T-helper 1 cell (primary cell): Measurements from ENCODE around the gene PRKG1.
"Not testable (repeated sequence)": the region's sequence is repeated elsewhere in the genome, so short reads cannot be mapped to it uniquely, and the experiment has no call there.

Source experiments
- DNase-seq, 5 donors: peaks; one replicate each; pipeline ENCODE4 v3.0.0-alpha.2; 2012 to 2020

The PRKG1 gene

DNA sequence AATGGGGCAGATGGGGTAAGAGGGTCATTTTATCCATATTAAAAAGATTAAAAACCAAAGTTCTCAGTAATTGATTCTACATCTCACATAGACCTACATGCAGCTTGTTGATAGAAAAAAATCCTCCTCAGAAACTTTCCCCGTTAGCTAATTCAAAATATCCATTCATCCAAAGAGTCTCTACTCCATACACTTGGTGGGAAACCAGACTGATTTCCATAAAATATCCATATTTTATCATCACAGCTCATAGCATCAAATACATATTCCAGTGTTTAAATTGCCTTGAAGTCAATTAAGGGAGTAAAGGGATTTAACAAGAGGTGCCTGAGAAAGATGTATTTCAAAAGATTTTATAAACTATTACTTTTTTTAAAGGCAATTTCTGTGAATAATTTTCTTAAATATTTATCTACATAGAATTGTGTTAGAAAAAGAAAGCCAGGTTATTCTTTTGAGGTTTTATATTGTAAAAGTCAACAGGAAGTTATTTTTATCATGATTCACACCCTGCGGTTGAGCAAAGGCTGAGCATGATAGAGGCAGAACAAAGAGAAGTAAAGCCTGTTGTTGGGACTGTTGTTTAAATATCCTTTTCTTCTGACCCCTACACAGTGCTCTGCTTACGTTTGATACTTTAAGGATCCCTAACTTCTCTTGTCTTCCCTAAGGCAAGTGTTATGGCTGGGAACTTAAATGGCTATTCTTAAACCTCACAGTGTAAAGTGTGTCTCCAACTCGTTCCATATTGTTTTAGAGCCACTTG, 266.7 kb downstream of the PRKG1 start:
- DNase-seq: no peak

DNA sequence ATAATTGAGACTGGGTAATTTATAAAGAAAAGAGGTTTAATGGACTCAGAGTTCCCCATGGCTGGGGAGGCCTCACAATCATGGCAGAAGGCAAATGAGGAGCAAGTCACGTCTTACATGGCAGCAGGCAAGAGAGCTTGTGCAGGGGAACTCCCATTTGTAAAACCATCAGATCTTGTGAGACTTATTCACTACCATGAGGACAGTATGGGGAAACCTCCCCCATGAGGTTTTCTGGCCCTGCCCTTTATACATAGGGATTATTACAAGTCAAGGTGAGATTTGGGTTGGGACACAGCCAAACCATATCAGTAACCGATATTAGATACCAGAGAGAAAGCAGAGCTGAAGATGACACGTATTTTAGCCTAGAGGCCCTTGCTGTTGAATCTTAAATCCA, 267.5 kb downstream of the PRKG1 start:
- not testable (repeated sequence) for DNase-seq

GRCh38 chr10:51342381-51342780, 268.1 kb downstream of the PRKG1 start:
- DNase-seq: no peak

DNA sequence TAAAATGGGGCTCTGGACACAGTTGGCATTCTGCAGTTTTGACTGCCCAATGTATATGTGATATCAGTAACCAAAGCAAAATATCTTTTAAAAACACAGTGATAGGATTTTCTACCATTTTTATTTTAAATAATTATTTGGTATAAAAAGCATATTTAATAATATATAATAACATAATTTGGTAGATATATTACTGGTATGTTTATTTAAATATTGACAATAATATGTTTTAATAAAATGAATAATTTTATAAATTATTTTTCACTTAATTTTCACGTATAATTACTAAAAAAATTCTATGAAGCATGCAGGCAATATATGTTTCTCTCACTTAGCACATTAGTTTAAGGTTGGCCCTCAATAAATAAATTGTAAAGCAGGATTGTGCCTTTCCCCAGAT, 269.1 kb downstream of the PRKG1 start:
- DNase-seq: no peak

DNA sequence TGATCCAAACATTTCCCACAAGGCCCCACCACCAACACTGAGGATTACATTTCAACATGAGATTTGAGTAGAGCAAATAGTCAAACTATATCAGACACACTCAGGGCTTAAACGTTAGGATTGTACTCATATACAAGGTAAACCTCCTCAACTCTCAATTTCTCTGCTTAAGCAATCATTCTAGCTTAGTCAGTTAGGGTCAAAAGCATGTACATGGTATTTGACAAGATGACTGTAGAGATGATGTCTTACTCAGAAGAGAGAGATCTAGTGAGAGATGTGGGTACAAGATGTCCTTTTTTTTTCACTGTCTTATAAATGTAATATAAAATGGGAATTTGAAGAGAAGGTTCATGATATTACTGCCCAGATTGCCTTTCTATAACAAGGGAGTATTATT, 270.1 kb downstream of the PRKG1 start:
- no peak for DNase-seq

DNA sequence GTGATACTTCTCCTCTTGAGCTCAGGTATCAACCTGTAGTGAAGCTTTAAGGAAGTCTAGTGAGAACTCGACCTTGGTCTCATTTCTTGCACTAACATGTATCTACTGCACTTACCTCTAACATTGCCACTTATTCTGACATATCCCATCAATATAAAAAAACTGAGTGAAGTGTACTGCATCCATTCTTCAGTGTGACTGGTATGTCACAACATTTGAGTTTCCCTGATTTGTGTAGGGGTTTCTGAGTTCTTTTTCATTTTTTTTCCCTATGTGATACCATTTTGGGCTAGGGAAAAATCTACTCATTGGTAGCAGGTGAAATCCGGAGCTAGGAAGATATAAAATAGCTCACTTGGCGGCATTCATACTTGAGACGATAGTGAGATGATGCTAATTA, 274.3 kb downstream of the PRKG1 start:
- DNase-seq: no peak

- no peak for DNase-seq
These were observed 282.9 kb downstream of the PRKG1 start for GRCh38 chr10:51357170-51357569.

DNA sequence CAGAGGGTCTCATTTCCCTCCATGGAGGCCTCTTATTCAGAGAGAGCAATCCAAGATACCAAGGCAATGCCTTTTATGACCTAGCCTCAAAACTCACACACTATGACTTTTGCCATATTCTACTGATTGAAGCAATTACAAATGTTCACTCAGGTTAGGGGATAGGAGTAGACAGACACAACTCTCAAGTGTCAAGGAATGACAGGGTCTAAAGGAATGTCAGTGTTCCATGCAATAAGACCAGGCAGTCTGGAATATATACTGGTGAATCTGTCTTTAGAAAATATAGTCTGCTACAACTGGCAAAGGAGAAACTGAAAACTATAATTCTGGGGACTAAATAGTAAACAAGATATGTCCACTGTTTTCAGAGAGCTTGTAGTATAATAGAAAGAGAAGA, 283.9 kb downstream of the PRKG1 start:
- DNase-seq: no peak

DNA sequence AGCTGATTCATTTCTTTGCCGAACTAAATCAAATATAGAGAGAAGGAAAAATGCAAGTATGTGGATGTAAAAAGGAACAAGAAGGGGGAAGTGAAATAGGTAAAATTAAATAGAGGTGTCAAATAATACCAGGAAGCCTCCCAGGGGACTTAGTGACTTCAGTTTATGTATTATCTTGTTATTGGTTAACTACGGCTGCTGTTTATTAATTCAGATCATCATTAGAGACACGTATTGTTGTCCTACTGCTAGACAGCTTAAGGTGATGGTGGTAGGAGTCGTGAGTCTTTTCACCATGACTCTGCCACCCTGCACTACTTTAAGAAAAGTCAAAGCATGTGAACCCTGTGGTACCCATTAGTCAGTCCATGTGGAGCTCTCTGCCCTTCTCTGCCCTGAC, 289.1 kb downstream of the PRKG1 start:
- DNase-seq: no peak

- DNase-seq: no peak
These were observed 290.4 kb downstream of the PRKG1 start for GRCh38 chr10:51364674-51365073.

DNA sequence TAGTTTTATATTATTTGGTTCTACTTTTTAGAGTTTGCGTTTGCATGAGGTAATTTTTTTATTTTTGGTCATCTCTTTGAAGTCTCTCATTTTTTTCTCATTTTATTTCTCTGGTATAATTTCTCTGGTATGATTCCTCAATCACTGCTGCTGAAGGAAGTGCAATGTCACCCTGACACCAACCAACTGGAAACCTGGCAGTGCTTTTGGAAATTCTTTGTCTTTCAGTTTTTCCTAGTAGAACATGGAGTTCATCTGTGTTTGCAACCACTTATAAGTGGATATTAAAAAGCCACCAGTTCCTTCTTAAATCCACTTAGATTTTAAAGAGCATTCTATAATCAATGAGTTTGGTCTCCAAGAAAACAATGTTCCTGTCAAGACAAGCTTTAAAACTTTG, 291.8 kb downstream of the PRKG1 start:
- DNase-seq: no peak

- DNase-seq: no peak
These were observed 292.8 kb downstream of the PRKG1 start for GRCh38 chr10:51367127-51367526.

GRCh38 chr10:51367694-51368093, 293.4 kb downstream of the PRKG1 start:
- no peak for DNase-seq

- DNase-seq: no peak
These were observed 294.7 kb downstream of the PRKG1 start for GRCh38 chr10:51368943-51369342.

- DNase-seq: no peak
These were observed 295.6 kb downstream of the PRKG1 start for GRCh38 chr10:51369903-51370302.

GRCh38 chr10:51371743-51372142, 297.5 kb downstream of the PRKG1 start:
- DNase-seq: no peak

GRCh38 chr10:51375790-51376189, 301.5 kb downstream of the PRKG1 start:
- no peak for DNase-seq

DNA sequence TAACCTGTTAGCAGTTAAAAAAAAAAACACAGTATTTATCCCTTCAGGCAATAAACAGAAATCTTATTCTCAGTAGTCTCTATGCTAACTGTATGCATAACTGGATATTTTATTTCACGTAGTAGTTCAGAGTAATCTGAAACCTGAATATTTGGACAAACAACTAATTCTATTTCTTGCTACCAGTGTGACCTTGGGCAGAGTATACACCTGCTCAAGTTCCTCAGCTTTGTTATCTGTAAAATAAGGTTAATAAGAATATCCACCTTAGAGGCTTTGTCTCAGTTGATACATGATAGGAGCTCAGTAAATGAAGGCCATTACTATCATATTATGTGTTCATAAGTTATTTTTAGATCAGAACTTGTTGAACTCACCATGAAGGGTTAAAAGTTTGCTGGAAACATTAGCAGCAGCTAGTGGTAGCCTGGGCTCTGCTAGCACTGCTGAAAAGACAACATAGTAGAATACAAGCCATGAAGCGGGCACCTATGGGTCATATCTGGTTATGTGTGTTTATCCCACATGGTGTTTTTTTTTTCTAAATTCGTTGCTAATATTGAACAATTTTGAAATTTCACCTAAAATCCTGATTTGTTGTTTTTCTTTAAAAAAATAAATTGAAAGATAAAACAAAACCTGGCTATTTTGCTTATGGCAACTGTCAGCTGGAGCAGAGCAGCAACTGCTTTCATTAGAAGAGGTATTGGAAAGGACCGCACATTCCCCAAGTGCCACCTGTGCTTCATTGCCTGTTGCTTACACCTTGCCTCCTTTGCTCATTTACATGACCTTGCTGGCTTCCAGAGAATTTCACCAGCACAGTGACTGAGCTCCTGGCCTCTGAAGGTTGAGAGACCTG, 303.0 kb downstream of the PRKG1 start:
- no peak for DNase-seq

DNA sequence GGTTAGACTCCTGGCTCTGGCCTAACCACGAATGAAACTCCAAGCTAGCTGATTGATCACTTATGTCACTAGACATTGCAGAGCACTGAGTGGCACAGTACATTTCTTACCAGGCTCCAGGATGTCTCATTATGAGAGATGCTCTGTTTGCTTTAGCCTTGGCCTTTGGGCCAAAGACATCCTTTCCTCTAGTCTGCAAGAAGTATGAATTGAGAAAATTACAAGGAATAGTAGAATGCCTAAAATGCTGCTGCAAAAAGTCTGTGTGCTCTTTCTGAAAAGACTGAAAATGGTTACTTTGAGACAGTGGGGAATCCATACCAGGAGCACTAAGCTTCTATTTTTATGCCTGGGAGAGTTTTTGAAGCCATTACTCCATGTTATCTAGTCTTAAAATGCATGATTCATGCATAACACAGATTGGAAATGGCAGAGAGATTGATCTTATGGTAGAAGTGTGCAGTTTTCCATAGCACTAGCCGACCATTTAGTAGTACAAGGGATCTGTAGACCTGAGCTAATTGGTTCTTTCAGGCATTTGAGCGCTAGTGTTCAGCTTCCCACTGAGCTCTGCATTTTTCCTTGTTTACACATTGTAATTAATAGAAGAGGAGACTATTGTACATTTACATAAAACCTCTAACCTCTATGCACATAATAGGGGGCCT, 303.8 kb downstream of the PRKG1 start:
- DNase-seq: no peak

- DNase-seq: no peak
These were observed 307.9 kb downstream of the PRKG1 start for GRCh38 chr10:51382181-51382580.

DNA sequence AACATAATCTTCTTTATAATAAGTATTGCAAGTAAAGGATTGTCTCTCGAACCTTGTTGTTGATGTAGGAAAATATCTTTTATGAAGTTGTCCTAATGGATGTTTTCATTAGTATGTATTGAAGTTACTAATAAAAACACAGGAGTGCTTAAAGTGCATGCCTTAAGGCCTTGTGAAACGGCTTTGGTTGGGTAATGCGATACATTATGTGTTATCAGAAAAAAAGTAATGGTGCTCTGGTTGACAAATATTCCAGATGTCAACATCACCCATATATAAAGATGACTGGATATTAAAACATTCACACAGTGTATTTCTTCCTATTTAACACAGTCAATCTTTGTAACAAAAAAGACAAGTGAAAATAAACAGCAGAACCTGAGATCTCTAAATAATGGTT, 310.7 kb downstream of the PRKG1 start:
- no peak for DNase-seq

DNA sequence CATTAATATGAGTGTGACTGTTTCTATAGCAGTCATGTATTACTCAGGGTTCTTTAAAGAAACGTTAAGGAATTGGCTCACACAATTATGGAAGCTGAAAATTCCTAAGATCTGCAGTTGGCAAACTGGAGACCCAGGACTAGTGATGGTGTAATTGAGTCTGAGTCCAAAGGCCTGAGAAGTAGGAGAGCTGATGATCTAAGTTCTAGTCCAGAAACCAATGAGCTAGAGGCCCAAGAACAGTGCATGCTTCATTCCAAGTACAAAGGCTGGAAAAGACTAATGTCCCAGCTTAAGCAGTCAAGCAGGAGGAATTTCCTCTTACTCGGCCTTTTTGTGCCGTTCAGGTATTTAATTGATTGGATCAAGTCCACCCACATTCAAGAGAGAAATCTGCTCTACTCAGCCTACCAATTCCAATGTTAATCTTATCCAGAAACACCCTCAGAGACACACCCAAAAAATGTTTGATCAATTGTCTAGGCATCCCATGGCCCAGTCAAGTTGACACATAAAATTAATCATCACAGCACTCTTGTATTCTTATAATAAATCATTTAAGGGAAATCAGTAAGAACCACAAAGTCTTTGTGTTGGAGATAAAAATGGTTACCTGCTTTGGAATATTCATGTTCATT, 312.1 kb downstream of the PRKG1 start:
- DNase-seq: no peak
